Spleen (tissue), 11 donors: Measurements from ENCODE around the gene MBOAT2. TPM values are rescaled to one million over a fixed set of nuclear protein-coding genes. Genes with fewer than 3 reads are reported as not detected.
"Not testable (repeated sequence)": the region's sequence is repeated elsewhere in the genome, so short reads cannot be mapped to it uniquely, and the experiment has no call there.

Experiments used
- DNase-seq: peaks from one replicate; pipeline ENCODE4 v3.0.0-alpha.2; 2020
- H3K27ac ChIP-seq, 8 donors: fragments of 200-600 bp; sonication (generic) in 7 of 8; 1 replicate in 4 of 8; 2 replicates in 4 of 8; pipeline versions ENCODE4 v1.5.0 to v1.8.0; 2016 to 2021; ENCODE audit warnings: inconsistent platforms in 4 of 8, mild to moderate bottlenecking in 4 of 8, moderate library complexity in 1 of 8
- H3K27me3 ChIP-seq, 7 donors: fragments of 200-600 bp; sonication (generic) in 6 of 7; replicated peaks in 1 of 7; 1 replicate in 4 of 7; 2 replicates in 3 of 7; pipeline versions ENCODE4 v1.5.0 to v1.8.0; 2016 to 2021; ENCODE audit warnings: inconsistent platforms in 3 of 7, mild to moderate bottlenecking in 1 of 7
- H3K36me3 ChIP-seq, 6 donors: fragments of 200-600 bp; sonication (generic) in 5 of 6; 1 replicate in 4 of 6; 2 replicates in 2 of 6; pipeline versions ENCODE4 v1.5.0 to v1.8.0; 2016 to 2021; ENCODE audit warnings: inconsistent platforms in 2 of 6
- H3K4me1 ChIP-seq, 6 donors: fragments of 200-600 bp; sonication (generic) in 5 of 6; 1 replicate in 3 of 6; 2 replicates in 3 of 6; pipeline versions ENCODE4 v1.5.0 to v1.8.0; 2016 to 2021; ENCODE audit warnings: inconsistent platforms in 3 of 6
- H3K4me3 ChIP-seq, 8 donors: fragments of 200-600 bp; sonication (generic) in 7 of 8; 1 replicate in 4 of 8; 2 replicates in 4 of 8; pipeline versions ENCODE4 v1.5.0 to v1.8.0; 2016 to 2021; ENCODE audit warnings: inconsistent platforms in 4 of 8, mild to moderate bottlenecking in 4 of 8, moderate library complexity in 2 of 8
- H3K9me3 ChIP-seq, 8 donors: fragments of 200-600 bp; sonication (generic) in 7 of 8; 1 replicate in 4 of 8; 2 replicates in 4 of 8; pipeline versions ENCODE4 v1.5.0 to v1.8.0; 2016 to 2021; ENCODE audit warnings: inconsistent platforms in 4 of 8
- CTCF ChIP-seq, 11 experiments: fragments of 200-600 bp in 7 of 11; fragments of 450-650 bp in 4 of 11; sonication (generic) in 4 of 11; IDR thresholded peaks in 8 of 11; conservative IDR thresholded peaks in 3 of 11; 1 replicate in 7 of 11; 2 replicates in 4 of 11; pipeline versions ENCODE4 v1.4.0 to v1.8.0; 2016 to 2021; ENCODE audit warnings: antibody characterized with exemption in 11 of 11, inconsistent platforms in 4 of 11, mild to moderate bottlenecking in 1 of 11
- POLR2A ChIP-seq, 3 donors: fragments of 450-650 bp; IDR thresholded peaks; one replicate each; pipeline ENCODE4 v1.5.1; 2017; ENCODE audit warnings: antibody characterized with exemption in 3 of 3, mild to moderate bottlenecking in 1 of 3
- POLR2AphosphoS5 ChIP-seq, 3 donors: sonication (generic); formaldehyde crosslinking; IDR thresholded peaks; one replicate each; pipeline ENCODE4 v1.5.1; 2017; ENCODE audit warnings: antibody characterized with exemption in 3 of 3
- WGBS, 5 donors: extraction: QIAGEN DNeasy Blood & Tissue Kit in 3 of 5; methylation state at CpG; one replicate each; pipeline versions ENCODE4 v1.1.5 to v1.1.7; 2013 to 2018; 5-methylcytosine and 5-hydroxymethylcytosine counted together
- intact Hi-C: fragments of 100-400 bp; cut with DNase I; formaldehyde crosslinking; loops from one replicate; pipeline ENCODE4 v1.15.0; 2023; ENCODE audit warnings: low total_unique reads
- polyA plus RNA-seq, 3 donors: library from polyadenylated mRNA; stranded (reverse); fragments of 200-250 nt; gene quantifications; one replicate each; pipeline ENCODE4 v1.2.1, GENCODE V29; 2013
- total RNA-seq, 7 donors: library from RNA; depleted of rRNA in 3 of 7; stranded (reverse); fragments of >200 nt in 3 of 7; fragmentation: NEBNext Ultra II Directional in 4 of 7; extraction: Animal tissue kit (Norgen Biotek cat#: 25700) in 4 of 7; gene quantifications; one replicate each; pipeline versions ENCODE4 v1.1.0 to v1.2.1, GENCODE V29; 2016 to 2021
- donor health status: healthy with polysubstance abuse.
- donor health status: DM: no; HTN: no; CAD: no; lungs with moderate emphysema.
- donor health status: DM: no; HTN: no; CAD: no.
- donor health status: Bipolar disorder and iron deficiency.
- donor health status: healthy.
- donor health status: DM: no; HTN: no; CAD: no.
- donor health status: DM: yes; HTN: yes; CAD: no.

Gene MBOAT2
- total and polyA plus RNA-seq, 10 donors: 1.9 to 44.1 (median 18.3) TPM

GRCh38 chr2:8938384-8938783 is 65.1 kb downstream of the MBOAT2 start:
- H3K9me3 ChIP-seq: no peaks in the 10 kb centered on the region
- intact Hi-C loops: no loop called here
- no peak overlapping the region for H3K27ac ChIP-seq
- TF ChIP-seq POLR2AphosphoS5 (IDR thresholded peaks at IDR 0.05) (no peak), POLR2A (IDR thresholded peaks at IDR 0.05) (no peak), CTCF (IDR thresholded peaks at IDR 0.05 in 8 of 11, conservative IDR thresholded peaks at IDR 0.05 in 3 of 11) (no peak)
- no peak overlapping the region for H3K4me3 ChIP-seq
- H3K4me1 ChIP-seq: no peaks in the 10 kb centered on the region
- peaks cover 0 to 39% (median 0%) of the 10 kb centered on the region in 6 donors for H3K36me3 ChIP-seq
- no peaks in the 10 kb centered on the region for H3K27me3 ChIP-seq
- DNase-seq: no peak
- 92 to 99% (median 97%) methylated on average over 19 of the region's 19 CpGs for WGBS, 5 donors

- intact Hi-C loops: no loop called here
- no peaks in the 10 kb centered on the region for H3K27me3 ChIP-seq
- H3K9me3 ChIP-seq: no peaks in the 10 kb centered on the region
- H3K27ac ChIP-seq: no peak overlapping the region
- H3K4me3 ChIP-seq: no peak overlapping the region
- no peaks in the 10 kb centered on the region for H3K4me1 ChIP-seq
- TF ChIP-seq POLR2AphosphoS5 (IDR thresholded peaks at IDR 0.05) (no peak), CTCF (IDR thresholded peaks at IDR 0.05 in 8 of 11, conservative IDR thresholded peaks at IDR 0.05 in 3 of 11) (no peak), POLR2A (IDR thresholded peaks at IDR 0.05) (no peak)
- H3K36me3 ChIP-seq: peaks cover 0 to 33% (median 0%) of the 10 kb centered on the region in 6 donors
- WGBS, 5 donors: 86 to 94% (median 92%) methylated on average over 3 of the region's 3 CpGs
- DNase-seq: no peak
These were observed 67.5 kb downstream of the MBOAT2 start for GRCh38 chr2:8935982-8936381.

GRCh38 chr2:8934338-8934737 is 69.1 kb downstream of the MBOAT2 start:
- H3K27ac ChIP-seq: no peak overlapping the region
- no peak for TF ChIP-seq POLR2A (IDR thresholded peaks at IDR 0.05)
- no peak for TF ChIP-seq CTCF (IDR thresholded peaks at IDR 0.05 in 8 of 11, conservative IDR thresholded peaks at IDR 0.05 in 3 of 11)
- TF ChIP-seq POLR2AphosphoS5 (IDR thresholded peaks at IDR 0.05): no peak
- no peak for DNase-seq

GRCh38 chr2:8932702-8933101 is 70.8 kb downstream of the MBOAT2 start:
- Histone ChIP-seq H3K4me1 (no peaks in the 10 kb centered on the region), H3K9me3 (no peaks in the 10 kb centered on the region), H3K27me3 (no peaks in the 10 kb centered on the region), H3K27ac (no peak overlapping the region), H3K36me3 (peaks cover 0 to 9% (median 0%) of the 10 kb centered on the region in 6 donors), H3K4me3 (no peak overlapping the region)
- WGBS, 5 donors: 62 to 69% (median 66%) methylated on average over 2 of the region's 2 CpGs
- no peak for DNase-seq
- no peak for TF ChIP-seq POLR2A (IDR thresholded peaks at IDR 0.05)
- no peak for TF ChIP-seq POLR2AphosphoS5 (IDR thresholded peaks at IDR 0.05)
- TF ChIP-seq CTCF (IDR thresholded peaks at IDR 0.05 in 8 of 11, conservative IDR thresholded peaks at IDR 0.05 in 3 of 11): no peak
- intact Hi-C loops: no loop called here

More at GRCh38 chr2:8934338-8934737, 69.1 kb downstream of the MBOAT2 start:
- Histone ChIP-seq H3K4me3 (no peak overlapping the region), H3K36me3 (peaks cover 0 to 26% (median 0%) of the 10 kb centered on the region in 6 donors), H3K9me3 (no peaks in the 10 kb centered on the region), H3K4me1 (no peaks in the 10 kb centered on the region), H3K27me3 (no peaks in the 10 kb centered on the region)
- intact Hi-C loops: no loop called here

GRCh38 chr2:8930185-8930584 is 73.3 kb downstream of the MBOAT2 start:
- H3K27me3 ChIP-seq, H3K36me3 ChIP-seq, H3K4me1 ChIP-seq, intact Hi-C loops, H3K27ac ChIP-seq, H3K4me3 ChIP-seq, H3K9me3 ChIP-seq, DNase-seq: not testable (repeated sequence)
- WGBS, 5 donors: 92 to 96% (median 95%) methylated on average over 4 to 5 of the region's 5 CpGs
